Measurements from ENCODE around the gene CYTH4. TPM values are rescaled to one million over a fixed set of nuclear protein-coding genes. Genes with fewer than 3 reads are reported as not detected.

CYTH4 gene
- total RNA-seq, 2 donors from 2014 or later = 3.0 to 7.4 TPM

DNA sequence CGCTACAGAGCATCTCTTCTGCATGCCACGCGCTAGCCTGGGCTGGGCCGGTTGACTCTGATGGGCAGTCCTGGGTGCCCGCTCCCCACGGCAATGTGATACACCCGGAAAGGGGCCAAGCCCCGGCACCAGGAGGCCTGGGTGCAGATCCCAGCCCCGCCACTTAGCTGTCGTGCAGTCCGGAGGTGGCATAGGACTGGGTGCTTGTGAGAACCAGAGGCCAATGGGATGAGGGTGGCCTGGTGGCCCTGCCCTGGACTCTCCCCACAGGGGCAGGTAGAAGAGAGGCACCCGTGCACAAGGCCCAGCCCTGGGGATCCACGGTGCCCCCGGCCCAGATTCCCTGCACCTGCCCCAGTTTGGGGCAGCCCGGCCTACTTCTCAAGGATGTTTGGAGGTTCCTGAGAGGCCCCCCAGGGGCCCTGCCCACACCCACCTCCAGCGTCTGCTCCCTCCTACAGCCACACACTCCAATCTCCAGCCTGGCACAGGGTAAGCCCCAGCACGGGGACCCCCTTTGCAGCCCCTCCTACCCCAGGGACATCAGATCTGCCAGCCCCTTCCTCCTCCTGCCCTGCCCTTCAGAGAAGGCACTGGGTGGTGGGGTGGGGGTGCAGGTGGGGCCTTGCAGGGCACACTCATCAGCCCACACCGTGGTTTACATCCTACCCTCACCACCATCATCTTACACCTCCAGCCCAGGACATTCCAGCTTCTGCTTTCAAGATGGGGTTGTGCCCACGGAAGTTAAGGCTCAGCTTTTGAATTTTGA, 66.9 kb downstream of the CYTH4 start:
- H3K4me1 ChIP-seq = no peaks in the 10 kb centered on the region
- no peak for DNase-seq
- intact Hi-C loops (cut with DNase I) = no loop called here
- H3K9me3 ChIP-seq = no peaks in the 10 kb centered on the region
- TF ChIP-seq, protein P1, sequence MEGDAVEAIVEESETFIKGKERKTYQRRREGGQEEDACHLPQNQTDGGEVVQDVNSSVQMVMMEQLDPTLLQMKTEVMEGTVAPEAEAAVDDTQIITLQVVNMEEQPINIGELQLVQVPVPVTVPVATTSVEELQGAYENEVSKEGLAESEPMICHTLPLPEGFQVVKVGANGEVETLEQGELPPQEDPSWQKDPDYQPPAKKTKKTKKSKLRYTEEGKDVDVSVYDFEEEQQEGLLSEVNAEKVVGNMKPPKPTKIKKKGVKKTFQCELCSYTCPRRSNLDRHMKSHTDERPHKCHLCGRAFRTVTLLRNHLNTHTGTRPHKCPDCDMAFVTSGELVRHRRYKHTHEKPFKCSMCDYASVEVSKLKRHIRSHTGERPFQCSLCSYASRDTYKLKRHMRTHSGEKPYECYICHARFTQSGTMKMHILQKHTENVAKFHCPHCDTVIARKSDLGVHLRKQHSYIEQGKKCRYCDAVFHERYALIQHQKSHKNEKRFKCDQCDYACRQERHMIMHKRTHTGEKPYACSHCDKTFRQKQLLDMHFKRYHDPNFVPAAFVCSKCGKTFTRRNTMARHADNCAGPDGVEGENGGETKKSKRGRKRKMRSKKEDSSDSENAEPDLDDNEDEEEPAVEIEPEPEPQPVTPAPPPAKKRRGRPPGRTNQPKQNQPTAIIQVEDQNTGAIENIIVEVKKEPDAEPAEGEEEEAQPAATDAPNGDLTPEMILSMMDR (IDR thresholded peaks at IDR 0.05) = no peak
- H3K27me3 ChIP-seq = no peaks in the 10 kb centered on the region
- no peak overlapping the region for H3K9ac ChIP-seq (ENCODE audit: low read depth in 2 of 2, low read length in 2 of 2)
- no peaks in the 10 kb centered on the region for H3K36me3 ChIP-seq
- no peak overlapping the region for H3K27ac ChIP-seq
- no peak overlapping the region for H3K4me3 ChIP-seq

DNA sequence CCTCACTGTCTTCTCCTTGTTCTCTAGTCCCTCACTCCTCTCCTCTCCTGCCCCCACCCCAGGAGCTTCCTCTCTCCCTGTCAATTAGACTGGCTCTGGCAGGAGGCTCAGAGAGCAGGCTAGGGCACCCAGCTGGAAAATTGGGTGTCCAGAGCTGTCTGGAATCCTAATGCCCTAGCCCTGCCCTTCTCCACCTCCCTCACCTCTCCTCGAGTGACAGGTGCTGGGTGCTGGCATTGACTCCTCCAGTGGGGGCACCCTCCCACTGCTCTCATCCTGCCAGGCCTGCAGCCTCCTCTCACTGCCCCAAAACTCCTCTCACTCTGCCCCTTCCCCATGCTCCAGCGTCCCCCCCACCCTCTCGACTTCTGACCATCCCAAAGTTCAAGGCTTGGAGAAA, 68.9 kb downstream of the CYTH4 start:
- H3K27ac ChIP-seq = no peak overlapping the region
- no peaks in the 10 kb centered on the region for H3K9me3 ChIP-seq
- H3K4me3 ChIP-seq = no peak overlapping the region
- no peaks in the 10 kb centered on the region for H3K36me3 ChIP-seq
- no peaks in the 10 kb centered on the region for H3K4me1 ChIP-seq
- intact Hi-C loops (cut with DNase I) = no loop called here
- TF ChIP-seq, protein P1 (IDR thresholded peaks at IDR 0.05) = no peak
- H3K9ac ChIP-seq (ENCODE audit: low read depth in 2 of 2, low read length in 2 of 2) = no peak overlapping the region
- H3K27me3 ChIP-seq = no peaks in the 10 kb centered on the region
- no peak for DNase-seq

DNA sequence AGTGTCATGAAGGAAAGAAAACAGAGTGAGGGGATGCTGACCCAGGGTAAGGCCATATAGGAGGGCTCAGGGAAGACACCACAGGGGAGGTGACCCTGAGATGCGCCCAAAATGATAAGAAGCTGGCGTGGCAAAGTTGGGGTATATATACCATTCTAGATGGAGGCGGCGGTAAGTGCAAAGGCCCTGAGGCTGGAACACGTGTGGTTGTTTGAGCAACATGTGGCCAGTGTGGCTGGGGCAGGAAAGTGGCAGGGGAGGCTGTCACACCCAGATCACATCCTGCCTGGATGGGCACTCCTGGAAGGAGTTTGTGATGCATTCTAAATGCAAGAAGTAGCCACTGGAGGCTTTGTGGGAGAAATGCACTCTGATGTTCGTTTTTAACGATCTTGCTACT, 70.2 kb downstream of the CYTH4 start:
- H3K4me3 ChIP-seq = no peak overlapping the region
- H3K9ac ChIP-seq (ENCODE audit: low read depth in 2 of 2, low read length in 2 of 2) = no peak overlapping the region
- DNase-seq = no peak
- TF ChIP-seq, protein P1 (IDR thresholded peaks at IDR 0.05) = no peak
- H3K36me3 ChIP-seq = no peaks in the 10 kb centered on the region
- H3K4me1 ChIP-seq = no peaks in the 10 kb centered on the region
- no peak overlapping the region for H3K27ac ChIP-seq
- intact Hi-C loops (cut with DNase I) = no loop called here
- H3K9me3 ChIP-seq = no peaks in the 10 kb centered on the region
- no peaks in the 10 kb centered on the region for H3K27me3 ChIP-seq

DNA sequence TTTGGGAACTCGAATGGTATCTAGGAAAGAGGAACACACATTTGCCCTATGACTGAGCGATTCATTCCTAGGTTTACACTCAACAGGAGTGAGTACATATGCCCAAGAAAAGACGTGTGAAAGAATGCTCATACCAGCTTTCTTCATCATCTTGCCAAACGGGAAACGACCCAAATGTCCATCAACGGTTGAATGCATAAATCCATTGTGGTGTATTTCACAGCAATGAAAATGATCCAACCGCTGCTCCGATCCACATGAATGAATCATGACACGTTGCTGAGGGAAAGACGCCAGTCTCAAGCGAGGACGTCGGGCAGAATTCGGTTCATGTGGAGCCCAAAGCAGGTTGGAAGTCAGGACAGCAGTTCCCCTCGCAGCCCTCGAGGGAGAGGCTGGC, 71.5 kb downstream of the CYTH4 start:
- Histone ChIP-seq H3K4me1 (no peaks in the 10 kb centered on the region), H3K36me3 (no peaks in the 10 kb centered on the region), H3K9me3 (no peaks in the 10 kb centered on the region), H3K9ac (ENCODE audit: low read depth in 2 of 2, low read length in 2 of 2) (no peak overlapping the region), H3K27me3 (no peaks in the 10 kb centered on the region), H3K27ac (no peak overlapping the region), H3K4me3 (no peak overlapping the region)
- intact Hi-C loops (cut with DNase I) = no loop called here
- TF ChIP-seq, protein P1 (IDR thresholded peaks at IDR 0.05) = no peak
- DNase-seq = no peak

DNA sequence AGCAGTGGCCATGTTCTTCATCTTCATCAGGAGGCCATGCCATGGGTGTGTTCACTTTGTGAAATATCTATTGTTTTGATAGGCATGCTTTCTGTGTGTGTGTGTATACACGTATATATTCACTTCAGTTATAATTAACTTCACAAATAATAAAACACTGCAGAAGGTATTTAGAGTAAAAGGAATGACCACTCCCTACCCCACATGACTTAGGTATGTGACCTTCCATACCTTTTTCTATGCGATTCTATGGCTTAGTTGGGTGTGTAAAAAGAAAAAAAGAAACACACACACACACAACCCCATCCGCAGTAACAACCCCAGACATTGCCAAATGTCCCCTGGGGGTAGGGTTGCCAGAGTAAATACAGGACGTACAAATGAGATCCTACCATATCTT, 72.0 kb downstream of the CYTH4 start:
- Histone ChIP-seq H3K27me3 (no peaks in the 10 kb centered on the region), H3K9ac (ENCODE audit: low read depth in 2 of 2, low read length in 2 of 2) (no peak overlapping the region), H3K4me3 (no peak overlapping the region), H3K4me1 (no peaks in the 10 kb centered on the region), H3K27ac (no peak overlapping the region), H3K9me3 (no peaks in the 10 kb centered on the region), H3K36me3 (no peaks in the 10 kb centered on the region)
- no peak for DNase-seq
- TF ChIP-seq, protein P1 (IDR thresholded peaks at IDR 0.05) = no peak
- intact Hi-C loops (cut with DNase I) = no loop called here
